ENCODE measurements around the gene OPTC. TPM values are rescaled to one million over a fixed set of nuclear protein-coding genes. Genes with fewer than 3 reads are reported as not detected.

Gene OPTC
- total and polyA plus RNA-seq, 2 of the 13 experiments (the other 11 are each of a cell fraction or from before 2014, with no cell fraction given): not detected

DNA sequence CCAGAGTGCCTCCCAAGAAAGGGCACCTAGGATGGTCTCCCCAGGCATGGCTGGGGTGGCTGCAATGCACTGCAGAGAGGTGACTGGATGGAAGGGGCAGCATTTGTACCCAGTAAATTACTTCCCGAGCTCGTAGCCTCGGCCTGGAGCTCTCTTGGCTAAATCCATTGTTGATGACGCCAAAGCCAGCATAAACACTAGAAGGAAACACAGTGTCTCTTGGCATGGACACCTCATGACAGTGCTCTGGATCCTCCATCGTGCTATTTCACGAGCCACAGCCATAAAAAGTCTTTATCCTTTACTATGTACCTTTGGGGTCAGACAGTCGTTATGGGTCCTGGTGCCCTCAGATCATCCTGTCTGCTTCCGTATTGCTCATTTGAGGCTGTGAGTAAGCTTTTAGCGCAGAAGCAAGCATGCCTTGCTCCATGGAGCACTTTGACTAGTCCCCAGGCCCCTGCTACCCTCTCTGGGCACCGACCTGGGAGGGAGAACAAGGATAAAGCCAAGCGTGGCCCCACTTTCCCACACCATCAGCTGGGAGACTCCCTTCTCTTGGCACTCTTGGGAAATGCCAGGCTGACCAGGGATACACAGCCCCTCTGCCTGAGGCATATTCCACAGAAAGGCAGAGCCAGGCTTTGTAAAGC, 28.7 kb upstream of the OPTC start (continued):
- no peak for TF ChIP-seq ELK4 (CRISPR knock-in tag; IDR thresholded peaks at IDR 0.05; ENCODE audit: borderline replicate concordance)
- TF ChIP-seq, protein P1, sequence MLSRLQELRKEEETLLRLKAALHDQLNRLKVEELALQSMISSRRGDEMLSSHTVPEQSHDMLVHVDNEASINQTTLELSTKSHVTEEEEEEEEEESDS (CRISPR knock-in tag; IDR thresholded peaks at IDR 0.05; ENCODE audit: borderline replicate concordance): no peak
- TF ChIP-seq, protein P2, sequence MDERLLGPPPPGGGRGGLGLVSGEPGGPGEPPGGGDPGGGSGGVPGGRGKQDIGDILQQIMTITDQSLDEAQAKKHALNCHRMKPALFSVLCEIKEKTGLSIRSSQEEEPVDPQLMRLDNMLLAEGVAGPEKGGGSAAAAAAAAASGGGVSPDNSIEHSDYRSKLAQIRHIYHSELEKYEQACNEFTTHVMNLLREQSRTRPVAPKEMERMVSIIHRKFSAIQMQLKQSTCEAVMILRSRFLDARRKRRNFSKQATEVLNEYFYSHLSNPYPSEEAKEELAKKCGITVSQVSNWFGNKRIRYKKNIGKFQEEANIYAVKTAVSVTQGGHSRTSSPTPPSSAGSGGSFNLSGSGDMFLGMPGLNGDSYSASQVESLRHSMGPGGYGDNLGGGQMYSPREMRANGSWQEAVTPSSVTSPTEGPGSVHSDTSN (CRISPR knock-in tag; IDR thresholded peaks at IDR 0.05): no peak
- no peak for TF ChIP-seq ZFP1 (CRISPR knock-in tag; IDR thresholded peaks at IDR 0.05)
- TF ChIP-seq ZNF790 (CRISPR knock-in tag; IDR thresholded peaks at IDR 0.05; ENCODE audit: borderline replicate concordance): no peak
- TF ChIP-seq ZNF260 (CRISPR knock-in tag; IDR thresholded peaks at IDR 0.05; ENCODE audit: borderline replicate concordance, low read depth): no peak
- TF ChIP-seq DNMT3B (CRISPR knock-in tag; conservative IDR thresholded peaks at IDR 0.05): no peak
- no peak for TF ChIP-seq MTF2 (CRISPR knock-in tag; IDR thresholded peaks at IDR 0.05; ENCODE audit: borderline replicate concordance)

DNA sequence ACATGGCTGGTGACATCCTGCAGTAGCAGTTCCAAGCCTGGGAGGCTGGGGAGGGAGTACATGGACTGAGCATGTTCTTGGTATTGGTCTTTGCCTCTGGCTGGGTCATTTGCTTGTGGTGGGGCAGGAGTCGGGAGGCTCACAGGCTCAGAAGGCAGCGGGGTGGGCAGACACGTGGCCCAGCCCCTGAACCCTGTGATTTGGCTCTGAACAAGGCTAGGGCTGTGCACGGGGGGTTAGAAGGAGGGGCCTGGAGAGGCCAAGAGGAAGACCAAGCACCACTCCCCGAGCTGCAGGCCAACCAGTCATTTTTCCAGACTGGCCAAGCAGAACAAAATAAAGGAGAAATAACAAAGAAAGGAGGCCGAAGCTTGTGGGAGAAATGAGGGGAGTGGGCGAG, 28.0 kb upstream of the OPTC start:
- Histone ChIP-seq H4K20me1 (ENCODE audit: insufficient read depth, low read length) (no peaks in the 10 kb centered on the region), H3K27me3 (ENCODE audit: control insufficient read depth in 1 of 2, insufficient read depth in 2 of 2, low read length in 2 of 2) (peaks cover 4 to 22% of the 10 kb centered on the region in 2 experiments; a peak in 4 of 5 replicates), H3K36me3 (replicated peaks in 1 of 2; ENCODE audit: control insufficient read depth in 1 of 2, insufficient read depth in 2 of 2, low read length in 2 of 2) (no peaks in the 10 kb centered on the region), H3K9me3 (ENCODE audit: low read length) (no peaks in the 10 kb centered on the region), H3K79me2 (ENCODE audit: insufficient read depth, low read length) (no peaks in the 10 kb centered on the region), H3K4me3 (replicated peaks in 1 of 3; ENCODE audit: insufficient read depth in 1 of 3, low read depth in 2 of 3, low read length in 3 of 3) (no peak overlapping the region), H3K4me2 (ENCODE audit: low read depth, low read length) (no peak overlapping the region), H3K27ac (ENCODE audit: extremely low read length, insufficient read depth, low read length) (no peak overlapping the region), H3K4me1 (ENCODE audit: insufficient read depth, low read length) (no peaks in the 10 kb centered on the region), H2AFZ (ENCODE audit: low read length) (no peak overlapping the region), H3K9ac (ENCODE audit: insufficient read depth, low read depth, low read length) (no peak overlapping the region)
- ATAC-seq: no peak
- POLR2A ChIA-PET: no interaction called here
- WGBS (ENCODE audit: low lambda C conversion rate): 0% methylated on average over 6 of the region's 7 CpGs
- TF ChIP-seq ZNF124 (CRISPR knock-in tag; IDR thresholded peaks at IDR 0.05): no peak
- no peak for TF ChIP-seq ZNF256 (CRISPR knock-in tag; conservative IDR thresholded peaks at IDR 0.05)
- no peak for TF ChIP-seq ZMYM2 (CRISPR knock-in tag; IDR thresholded peaks at IDR 0.05)
- TF ChIP-seq ZNF792 (CRISPR knock-in tag; IDR thresholded peaks at IDR 0.05): no peak
- no peak for TF ChIP-seq GATAD1 (CRISPR knock-in tag; IDR thresholded peaks at IDR 0.05)
- TF ChIP-seq NRL (CRISPR knock-in tag; IDR thresholded peaks at IDR 0.05; ENCODE audit: borderline replicate concordance): no peak
- TF ChIP-seq, protein P3, sequence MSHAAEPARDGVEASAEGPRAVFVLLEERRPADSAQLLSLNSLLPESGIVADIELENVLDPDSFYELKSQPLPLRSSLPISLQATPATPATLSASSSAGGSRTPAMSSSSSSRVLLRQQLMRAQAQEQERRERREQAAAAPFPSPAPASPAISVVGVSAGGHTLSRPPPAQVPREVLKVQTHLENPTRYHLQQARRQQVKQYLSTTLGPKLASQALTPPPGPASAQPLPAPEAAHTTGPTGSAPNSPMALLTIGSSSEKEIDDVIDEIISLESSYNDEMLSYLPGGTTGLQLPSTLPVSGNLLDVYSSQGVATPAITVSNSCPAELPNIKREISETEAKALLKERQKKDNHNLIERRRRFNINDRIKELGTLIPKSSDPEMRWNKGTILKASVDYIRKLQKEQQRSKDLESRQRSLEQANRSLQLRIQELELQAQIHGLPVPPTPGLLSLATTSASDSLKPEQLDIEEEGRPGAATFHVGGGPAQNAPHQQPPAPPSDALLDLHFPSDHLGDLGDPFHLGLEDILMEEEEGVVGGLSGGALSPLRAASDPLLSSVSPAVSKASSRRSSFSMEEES (CRISPR knock-in tag; IDR thresholded peaks at IDR 0.05): no peak
- no peak for TF ChIP-seq ZFP90 (CRISPR knock-in tag; IDR thresholded peaks at IDR 0.05; ENCODE audit: borderline replicate concordance)
- TF ChIP-seq ZNF652 (CRISPR knock-in tag; IDR thresholded peaks at IDR 0.05; ENCODE audit: borderline replicate concordance, low read depth): no peak
- TF ChIP-seq ZBTB20 (CRISPR knock-in tag; IDR thresholded peaks at IDR 0.05; ENCODE audit: borderline replicate concordance, low read depth): no peak
- intact Hi-C loops (cut with micrococcal nuclease; ENCODE audit: unreplicated experiment): no loop called here
- FAIRE-seq: no peak
- in situ Hi-C loops (cut with HindIII; ENCODE audit: extremely low pct_ligation_motif_present, low pct_unique_long_range_greater_than_20kb): no loop called here
- CTCF ChIA-PET (ENCODE audit: low intra/inter-chr PET ratio, low total read pairs): no interaction called here
- no TSS peak for BruUV-seq (replicated peaks)
- DNase-seq (ENCODE audit: low spot score): no peak

All from HepG2 (cell line).